ENCODE measurements around the gene SCD5.

The SCD5 gene

DNA sequence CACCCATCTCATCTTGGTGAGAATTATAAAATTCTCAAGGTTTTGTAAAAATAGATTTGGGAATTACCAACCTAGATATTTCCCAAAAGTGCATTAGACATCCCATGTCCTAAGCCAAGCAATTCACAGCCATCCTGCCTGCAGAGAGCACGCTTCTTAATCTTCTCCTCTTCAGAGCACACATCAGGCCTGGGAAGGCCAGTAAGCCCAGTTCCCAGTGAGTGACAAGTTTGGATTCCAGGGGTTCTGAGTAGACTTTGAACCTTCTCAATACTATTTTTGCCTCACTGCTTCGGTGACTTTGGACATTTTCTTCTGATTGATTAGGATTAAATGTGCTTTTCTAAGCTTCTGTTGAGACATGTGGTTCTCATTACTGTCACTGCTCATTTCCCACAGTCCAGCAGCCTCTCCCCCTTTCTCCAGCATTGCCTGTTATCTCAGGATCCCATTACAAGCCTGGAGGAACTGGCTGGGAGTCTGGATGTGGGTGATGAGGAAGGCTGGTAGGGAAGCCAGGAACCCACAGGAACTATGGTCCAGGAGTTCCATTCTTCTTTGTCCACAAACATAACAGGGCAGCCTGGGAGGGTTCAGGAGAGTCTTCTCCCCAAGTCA lies 180.4 kb downstream of the SCD5 start:
- no peak overlapping the region for H3K4me3 Mint-ChIP-seq

DNA sequence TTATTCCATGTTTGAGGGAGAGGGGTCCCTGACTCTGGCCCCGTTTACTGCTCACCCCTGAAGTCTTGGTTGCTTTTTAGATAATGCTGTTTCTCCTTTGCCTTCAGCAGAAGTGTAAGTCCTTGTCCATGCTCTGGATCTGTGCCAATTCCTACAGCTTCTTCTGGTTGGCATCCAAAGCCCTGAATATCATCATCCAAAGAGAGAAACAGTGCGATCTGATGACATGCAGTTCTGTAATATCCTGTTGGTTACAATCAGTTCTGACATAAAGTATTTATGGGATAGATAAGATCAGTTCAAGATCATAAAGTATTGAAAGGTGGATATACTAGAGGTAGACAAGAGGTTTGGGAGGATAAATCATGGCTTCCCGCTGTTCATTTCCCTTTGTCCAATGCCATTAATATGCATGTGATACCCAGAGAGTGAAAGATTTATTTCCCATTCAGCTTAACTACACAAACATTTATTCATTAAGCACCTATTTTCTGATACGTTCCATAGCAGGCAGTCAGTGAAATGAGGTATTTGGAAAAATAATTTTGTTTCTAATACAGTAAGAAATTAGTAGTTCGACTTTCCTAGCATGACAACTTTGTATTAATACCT lies 183.7 kb downstream of the SCD5 start:
- Mint-ChIP-seq H3K4me3 (no peak overlapping the region), H3K4me1 (no peaks in the 10 kb centered on the region)

More for the DNA sequence above, 180.4 kb downstream of the SCD5 start:
- no peaks in the 10 kb centered on the region for H3K36me3 Mint-ChIP-seq
- CTCF ChIA-PET: no interaction called here
- DNase-seq: no peak
- H3K4me1 Mint-ChIP-seq: no peaks in the 10 kb centered on the region
- peaks cover 2% of the 10 kb centered on the region for H3K27me3 Mint-ChIP-seq
- no peak overlapping the region for H3K27ac Mint-ChIP-seq
- H3K9me3 Mint-ChIP-seq: no peaks in the 10 kb centered on the region

DNA sequence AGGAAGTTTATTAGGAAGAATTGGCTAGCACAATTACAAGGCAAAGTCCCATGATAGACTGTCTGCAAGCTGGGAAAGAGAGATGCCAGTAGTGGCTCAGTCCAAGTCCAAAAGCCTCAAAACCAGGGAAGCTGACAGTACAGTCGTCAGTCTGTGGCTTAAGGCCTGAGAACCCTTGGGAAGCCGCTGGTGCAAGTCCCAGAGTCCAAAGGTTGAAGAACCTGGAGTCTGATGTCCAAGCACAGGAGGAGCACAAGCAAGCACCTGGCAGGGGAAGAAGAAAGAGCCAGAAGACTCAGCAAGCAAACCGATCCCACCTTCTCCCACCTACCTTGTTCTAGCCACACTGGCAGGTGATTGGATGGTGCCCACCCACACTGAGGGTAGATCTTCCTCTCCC lies 185.5 kb downstream of the SCD5 start:
- Mint-ChIP-seq H3K4me3 (no peak overlapping the region), H3K36me3 (no peaks in the 10 kb centered on the region), H3K27me3 (peaks cover 10% of the 10 kb centered on the region), H3K27ac (no peak overlapping the region), H3K9me3 (no peaks in the 10 kb centered on the region), H3K4me1 (no peaks in the 10 kb centered on the region)
- no peak for DNase-seq
- CTCF ChIA-PET: interaction anchor here (0.7 kb wide), 1 partner anchor 18 kb away, joined by 3 read pairs; no protein-coding TSS in a partner anchor

More for the DNA sequence above, 183.7 kb downstream of the SCD5 start:
- Mint-ChIP-seq H3K36me3 (no peaks in the 10 kb centered on the region), H3K27me3 (peaks cover 6% of the 10 kb centered on the region), H3K27ac (no peak overlapping the region), H3K9me3 (no peaks in the 10 kb centered on the region)
- CTCF ChIA-PET: no interaction called here
- DNase-seq: no peak

DNA sequence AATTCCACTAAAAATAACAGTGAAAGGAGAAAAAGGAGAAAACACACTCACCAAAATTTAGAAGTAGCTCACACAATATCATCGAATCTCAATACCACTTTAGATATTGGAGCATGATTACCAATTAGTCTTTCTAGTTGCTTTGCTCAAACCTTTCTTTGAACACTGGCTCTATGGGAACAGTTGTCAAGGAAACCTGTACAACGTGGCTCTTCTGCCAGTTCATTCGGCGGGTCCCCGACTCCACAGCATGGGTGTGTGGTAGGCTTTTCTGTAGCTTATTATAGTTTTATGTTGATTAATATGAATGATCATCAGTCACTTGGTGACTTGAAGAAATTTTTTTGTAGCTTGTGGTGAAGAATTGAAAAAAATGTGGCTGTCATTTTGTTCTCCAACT lies 186.6 kb downstream of the SCD5 start:
- Mint-ChIP-seq H3K4me1 (no peaks in the 10 kb centered on the region), H3K9me3 (no peaks in the 10 kb centered on the region), H3K36me3 (no peaks in the 10 kb centered on the region), H3K27me3 (peaks cover 10% of the 10 kb centered on the region), H3K4me3 (no peak overlapping the region), H3K27ac (no peak overlapping the region)
- CTCF ChIA-PET: no interaction called here
- DNase-seq: no peak

DNA sequence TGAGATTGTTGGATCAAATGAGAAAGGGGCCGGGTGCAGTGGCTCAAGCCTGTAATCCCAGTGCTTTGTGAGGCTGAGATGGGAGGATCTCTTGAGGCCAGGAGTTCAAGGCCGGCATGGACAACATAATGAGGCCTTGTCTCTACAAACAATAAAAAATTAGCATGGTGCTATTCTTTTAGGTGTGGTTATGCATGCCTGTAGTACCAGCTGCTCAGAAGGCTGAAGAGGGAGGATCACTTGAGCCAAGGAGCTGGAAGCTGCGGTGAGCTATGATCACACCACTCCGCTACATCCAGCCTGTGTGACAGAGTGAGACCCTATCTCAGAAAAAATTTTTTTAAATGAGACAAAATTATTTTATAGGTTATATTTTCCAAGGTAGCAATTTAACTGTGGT lies 187.1 kb downstream of the SCD5 start:
- Mint-ChIP-seq H3K9me3 (no peaks in the 10 kb centered on the region), H3K4me3 (no peak overlapping the region), H3K27ac (no peak overlapping the region), H3K27me3 (peaks cover 10% of the 10 kb centered on the region), H3K36me3 (no peaks in the 10 kb centered on the region), H3K4me1 (no peaks in the 10 kb centered on the region)
- CTCF ChIA-PET: no interaction called here
- no peak for DNase-seq

DNA sequence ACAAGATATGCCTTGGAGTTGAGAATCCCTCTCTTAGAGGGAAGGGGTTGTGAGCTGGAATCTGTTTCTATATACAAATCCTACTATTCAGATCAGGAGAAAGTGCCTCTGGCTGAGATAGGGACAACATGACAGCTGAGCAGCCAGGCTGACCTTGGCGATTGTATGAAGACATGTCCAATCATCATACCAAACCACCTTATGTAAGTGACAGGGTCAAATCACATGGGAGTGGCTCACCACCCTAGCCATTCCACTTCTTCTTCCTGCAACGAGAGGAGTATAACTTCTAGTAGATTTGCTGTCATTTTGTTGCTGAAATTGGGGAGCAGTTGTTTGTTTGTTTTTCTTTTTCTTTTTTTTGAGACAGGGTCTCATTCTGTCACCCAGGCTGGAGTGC lies 188.6 kb downstream of the SCD5 start:
- Mint-ChIP-seq H3K27me3 (peaks cover 10% of the 10 kb centered on the region), H3K36me3 (no peaks in the 10 kb centered on the region), H3K4me3 (no peak overlapping the region), H3K9me3 (no peaks in the 10 kb centered on the region), H3K4me1 (no peaks in the 10 kb centered on the region), H3K27ac (no peak overlapping the region)
- CTCF ChIA-PET: no interaction called here
- no peak for DNase-seq

DNA sequence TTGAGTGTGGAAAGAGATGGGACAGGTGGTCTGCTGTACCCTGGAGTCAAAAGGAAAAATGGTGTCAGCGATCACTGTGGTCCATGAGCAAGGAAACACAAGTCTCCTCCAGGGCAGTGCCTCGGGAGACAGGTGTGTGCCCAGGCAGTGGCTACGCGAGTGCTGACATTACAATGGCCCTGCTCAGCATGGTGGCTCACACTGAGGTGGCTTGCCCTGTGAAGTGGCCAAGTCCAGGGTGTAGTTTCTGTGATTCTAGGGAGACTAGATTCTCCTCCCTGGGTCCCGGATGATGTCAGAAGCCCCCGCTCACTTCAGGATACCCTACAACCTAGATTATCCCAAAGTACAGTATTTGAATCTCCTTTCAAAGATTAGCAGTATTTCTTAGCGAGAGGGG lies 192.0 kb downstream of the SCD5 start:
- H3K9me3 Mint-ChIP-seq: no peaks in the 10 kb centered on the region
- H3K27ac Mint-ChIP-seq: no peak overlapping the region
- no peak overlapping the region for H3K4me3 Mint-ChIP-seq
- CTCF ChIA-PET: no interaction called here
- no peak for DNase-seq
- H3K36me3 Mint-ChIP-seq: no peaks in the 10 kb centered on the region
- H3K27me3 Mint-ChIP-seq: peaks cover 7% of the 10 kb centered on the region
- no peaks in the 10 kb centered on the region for H3K4me1 Mint-ChIP-seq

DNA sequence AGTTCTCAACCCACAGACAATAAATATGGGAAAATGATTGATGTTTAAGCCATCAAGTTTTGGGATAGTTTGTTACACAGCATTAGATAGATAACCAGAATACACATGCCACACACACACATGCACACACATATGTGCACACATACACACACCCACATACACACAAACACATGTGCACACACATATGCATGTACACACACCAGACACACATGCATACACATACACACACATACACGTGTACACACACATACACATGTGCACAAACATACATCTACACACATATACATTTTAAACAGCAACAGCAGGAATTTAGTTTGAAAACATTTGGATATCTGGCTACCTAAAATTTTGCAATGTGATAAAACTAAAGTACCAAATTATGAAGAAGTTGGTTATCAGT lies 194.1 kb downstream of the SCD5 start:
- DNase-seq: no peak
- CTCF ChIA-PET: no interaction called here
- peaks cover 13% of the 10 kb centered on the region for H3K27me3 Mint-ChIP-seq
- no peaks in the 10 kb centered on the region for H3K9me3 Mint-ChIP-seq
- no peaks in the 10 kb centered on the region for H3K4me1 Mint-ChIP-seq
- H3K27ac Mint-ChIP-seq: no peak overlapping the region
- H3K4me3 Mint-ChIP-seq: no peak overlapping the region
- no peaks in the 10 kb centered on the region for H3K36me3 Mint-ChIP-seq

DNA sequence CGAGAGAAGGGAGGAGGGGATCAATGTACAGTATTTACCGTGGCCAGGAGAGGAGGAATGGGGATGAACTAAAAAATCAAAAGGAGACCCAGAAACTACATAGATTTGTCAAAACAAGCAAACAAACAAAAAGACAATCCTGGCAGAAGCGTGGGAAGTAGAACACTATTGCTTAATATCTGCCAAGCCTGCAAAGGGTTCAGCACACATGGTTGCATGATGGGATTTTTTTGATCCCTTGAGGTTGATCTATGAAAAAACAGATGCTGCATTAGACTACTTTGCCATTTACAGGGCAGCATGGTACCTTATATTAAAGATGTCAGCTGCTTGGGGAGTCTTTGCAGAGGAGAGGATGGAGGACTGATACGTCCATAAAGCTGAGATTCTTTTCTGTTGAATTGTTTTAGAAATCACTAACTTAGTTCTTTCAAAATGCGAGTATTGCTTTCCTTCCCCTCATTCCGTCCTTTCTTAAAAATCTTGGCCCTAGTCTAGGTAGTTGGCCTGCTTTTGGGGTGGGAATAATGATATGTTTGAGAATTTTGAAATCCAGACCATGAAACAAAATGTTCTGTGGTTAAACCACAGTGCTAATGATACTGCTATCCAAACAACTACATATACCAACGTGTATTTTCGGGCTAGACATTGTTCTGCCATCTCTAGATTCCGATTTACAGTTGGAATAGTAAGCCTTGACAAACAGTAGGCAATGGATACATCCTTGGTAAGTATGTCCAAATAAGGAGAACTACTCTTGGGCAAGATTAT lies 197.2 kb downstream of the SCD5 start:
- CTCF ChIA-PET: no interaction called here
- Mint-ChIP-seq H3K4me1 (no peaks in the 10 kb centered on the region), H3K9me3 (no peaks in the 10 kb centered on the region), H3K36me3 (no peaks in the 10 kb centered on the region), H3K27me3 (peaks cover 9% of the 10 kb centered on the region), H3K27ac (no peak overlapping the region), H3K4me3 (no peak overlapping the region)
- DNase-seq: no peak

DNA sequence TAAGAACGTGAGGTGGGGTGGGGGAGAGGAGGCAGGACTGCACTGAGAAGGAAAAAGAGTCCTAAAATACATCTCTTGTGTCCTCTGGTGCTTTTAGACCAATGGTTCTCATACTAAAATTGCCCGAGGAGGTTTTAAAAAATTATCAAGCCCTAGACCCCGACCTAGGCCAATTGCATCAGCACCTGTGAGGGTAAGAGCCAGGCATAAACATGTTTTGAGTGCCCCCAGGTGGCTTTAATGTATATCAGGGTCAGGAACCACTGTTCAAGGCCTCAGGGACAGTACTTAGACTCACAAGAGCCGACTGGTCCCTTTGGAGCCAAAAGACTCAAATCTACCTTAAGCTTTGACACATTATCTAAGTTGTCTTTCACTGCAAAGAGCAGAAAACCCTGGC lies 199.3 kb downstream of the SCD5 start:
- H3K27ac Mint-ChIP-seq: no peak overlapping the region
- H3K4me3 Mint-ChIP-seq: no peak overlapping the region
- H3K27me3 Mint-ChIP-seq: peaks cover 9% of the 10 kb centered on the region
- H3K4me1 Mint-ChIP-seq: no peaks in the 10 kb centered on the region
- no peaks in the 10 kb centered on the region for H3K36me3 Mint-ChIP-seq
- DNase-seq: no peak
- CTCF ChIA-PET: no interaction called here
- no peaks in the 10 kb centered on the region for H3K9me3 Mint-ChIP-seq

DNA sequence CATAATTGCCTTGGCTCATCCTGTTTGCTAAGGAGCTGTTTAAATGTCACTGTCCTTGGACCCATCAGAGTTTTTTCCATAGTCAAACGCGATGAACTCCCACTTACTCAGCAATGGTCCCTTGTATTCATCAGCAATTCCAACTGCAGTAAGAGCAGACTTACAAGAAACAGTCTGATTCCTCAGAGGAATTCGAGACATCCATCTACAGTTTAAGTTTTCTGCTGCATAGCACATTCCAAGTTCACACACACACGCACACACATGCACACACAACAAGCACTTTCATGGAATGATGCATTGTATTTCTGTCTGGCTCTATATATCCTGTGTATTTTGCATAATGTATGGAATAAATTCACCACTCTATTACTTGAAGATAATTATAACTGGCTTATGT lies 204.1 kb downstream of the SCD5 start:
- no peak overlapping the region for H3K27ac Mint-ChIP-seq
- no peaks in the 10 kb centered on the region for H3K9me3 Mint-ChIP-seq
- no peak for DNase-seq
- CTCF ChIA-PET: no interaction called here
- H3K27me3 Mint-ChIP-seq: peaks cover 16% of the 10 kb centered on the region
- H3K36me3 Mint-ChIP-seq: no peaks in the 10 kb centered on the region
- no peaks in the 10 kb centered on the region for H3K4me1 Mint-ChIP-seq
- no peak overlapping the region for H3K4me3 Mint-ChIP-seq

DNA sequence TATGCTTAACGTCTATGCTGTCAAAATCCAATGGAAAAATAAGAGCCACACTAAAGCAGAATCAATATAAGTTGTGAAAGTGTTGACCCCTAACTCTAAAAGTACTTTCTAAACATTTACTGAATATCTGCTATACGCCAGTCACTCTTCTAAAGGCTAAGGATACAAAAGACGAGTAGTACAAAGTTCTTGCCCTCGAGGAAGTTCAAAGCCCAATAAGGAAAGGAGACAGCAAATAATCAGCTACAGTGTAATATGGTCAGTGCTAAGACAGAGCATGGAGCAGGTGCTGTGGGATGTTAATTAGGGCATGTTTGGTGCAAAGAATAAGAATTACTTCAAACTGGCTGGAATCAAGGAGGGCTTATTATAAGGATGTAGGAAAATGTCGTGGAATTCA lies 205.2 kb downstream of the SCD5 start:
- Mint-ChIP-seq H3K27ac (no peak overlapping the region), H3K36me3 (no peaks in the 10 kb centered on the region), H3K9me3 (no peaks in the 10 kb centered on the region), H3K4me1 (no peaks in the 10 kb centered on the region), H3K4me3 (no peak overlapping the region), H3K27me3 (peaks cover 16% of the 10 kb centered on the region)
- DNase-seq: no peak
- CTCF ChIA-PET: no interaction called here

DNA sequence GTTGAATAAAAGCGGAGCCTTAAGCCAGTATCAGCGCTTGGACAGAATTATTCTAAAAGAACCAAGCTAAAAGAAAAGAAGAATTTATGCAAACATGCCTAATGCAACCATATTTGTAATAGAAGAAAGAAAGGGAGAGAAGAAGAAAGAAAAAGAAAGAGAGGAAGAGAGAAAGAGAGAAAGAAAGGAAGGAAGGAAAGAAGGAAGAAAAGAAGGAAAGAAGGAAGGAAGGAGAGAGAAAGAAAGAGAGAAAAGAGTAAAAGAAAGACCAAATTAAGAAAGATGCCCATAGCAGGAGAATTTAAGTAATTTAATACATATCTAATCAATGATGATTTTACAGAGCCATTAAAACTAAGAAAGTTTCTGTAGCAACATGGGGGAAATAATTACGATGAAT lies 206.0 kb downstream of the SCD5 start:
- H3K4me3 Mint-ChIP-seq: no peak overlapping the region
- no peak overlapping the region for H3K27ac Mint-ChIP-seq
- no peaks in the 10 kb centered on the region for H3K9me3 Mint-ChIP-seq
- H3K4me1 Mint-ChIP-seq: no peaks in the 10 kb centered on the region
- CTCF ChIA-PET: no interaction called here
- no peak for DNase-seq
- H3K36me3 Mint-ChIP-seq: no peaks in the 10 kb centered on the region
- H3K27me3 Mint-ChIP-seq: peaks cover 16% of the 10 kb centered on the region

DNA sequence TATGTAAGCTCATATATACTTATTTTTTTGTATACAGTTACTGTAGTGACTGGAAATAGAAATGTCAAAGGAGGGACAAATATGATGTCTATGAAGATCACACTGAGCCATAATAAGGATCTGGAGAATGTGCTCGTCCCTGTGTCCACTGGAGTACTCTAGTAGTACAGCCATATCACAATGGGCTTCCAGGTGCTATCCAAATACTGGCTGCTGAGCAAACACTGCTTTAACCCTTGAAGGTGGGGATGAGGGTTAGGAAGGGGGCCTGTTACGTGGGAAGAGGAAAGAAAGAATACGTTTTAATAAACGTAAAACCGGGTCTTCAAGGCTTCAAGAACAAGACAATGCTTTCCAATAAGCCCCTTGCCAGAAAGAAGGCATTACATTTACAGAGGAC lies 207.0 kb downstream of the SCD5 start:
- Mint-ChIP-seq H3K27ac (no peak overlapping the region), H3K4me3 (no peak overlapping the region), H3K9me3 (no peaks in the 10 kb centered on the region), H3K36me3 (no peaks in the 10 kb centered on the region), H3K27me3 (peaks cover 16% of the 10 kb centered on the region), H3K4me1 (no peaks in the 10 kb centered on the region)
- CTCF ChIA-PET: no interaction called here
- no peak for DNase-seq

DNA sequence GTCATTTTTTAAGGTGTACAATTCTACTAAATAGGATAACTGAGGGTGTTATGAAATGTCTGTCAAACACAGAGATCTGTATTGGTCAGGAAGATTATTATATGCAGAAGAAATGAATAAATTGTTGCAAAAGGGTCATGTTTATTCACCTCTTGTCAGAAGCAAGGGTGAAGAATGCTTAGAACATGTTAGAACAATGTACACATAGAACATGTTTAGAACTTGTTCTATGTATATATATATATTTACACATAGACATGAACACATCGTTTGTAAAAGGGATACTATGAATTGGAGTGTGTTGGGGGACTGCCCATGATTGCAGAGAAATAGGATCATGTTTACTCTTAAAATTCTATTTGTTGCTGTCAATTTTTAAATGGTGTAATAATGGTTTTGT lies 208.8 kb downstream of the SCD5 start:
- peaks cover 16% of the 10 kb centered on the region for H3K27me3 Mint-ChIP-seq
- CTCF ChIA-PET: no interaction called here

More for the DNA sequence above, 208.8 kb downstream of the SCD5 start:
- no peak for DNase-seq
- no peak overlapping the region for H3K27ac Mint-ChIP-seq
- H3K9me3 Mint-ChIP-seq: no peaks in the 10 kb centered on the region
- H3K36me3 Mint-ChIP-seq: no peaks in the 10 kb centered on the region
- H3K4me1 Mint-ChIP-seq: no peaks in the 10 kb centered on the region
- no peak overlapping the region for H3K4me3 Mint-ChIP-seq

Measured in activated naive CD4-positive, alpha-beta T cell treated with anti-CD3 and anti-CD28 coated beads, Interleukin-2, amount 10 ng/mL, durations not matched to agents 7 days and 5 days (primary cell).